OCI-LY3 (cell line): ENCODE measurements around the gene MYH10.

Experiments used
- H2AFZ ChIP-seq: fragments of 200-600, 300-600 bp; shearing (Covaris generic); 2 replicates; pipeline ENCODE4 v1.6.0; 2014; ENCODE audit warnings: antibody characterized with exemption, low read depth, low read length
- H3K27ac ChIP-seq: fragments of 200-600, 300-600 bp; sonication (generic); 2 replicates; pipeline ENCODE4 v1.5.1; 2014; ENCODE audit warnings: mild to moderate bottlenecking, low read length, moderate library complexity, mixed read lengths
- H3K27me3 ChIP-seq: fragments of 200-600, 300-600 bp; sonication (generic); 2 replicates; pipeline ENCODE4 v1.6.1; 2014; ENCODE audit warnings: low read depth, low read length, mixed read lengths
- H3K36me3 ChIP-seq: fragments of 200-600, 300-600 bp; sonication (generic); replicated peaks from 2 replicates; pipeline ENCODE3; 2014; ENCODE audit warnings: low read depth, low read length, mixed read lengths
- H3K4me1 ChIP-seq: fragments of 300-600, 200-600 bp; sonication (generic); 2 replicates; pipeline ENCODE4 v1.6.1; 2014; ENCODE audit warnings: low read length, mixed read lengths
- H3K4me2 ChIP-seq: fragments of 200-600, 300-600 bp; sonication (generic); 2 replicates; pipeline ENCODE4 v1.6.1; 2014; ENCODE audit warnings: low read length, mixed read lengths
- H3K4me3 ChIP-seq: fragments of 300-600, 200-600 bp; sonication (generic); 2 replicates; pipeline ENCODE4 v1.5.1; 2014; ENCODE audit warnings: antibody characterized with exemption, mild to moderate bottlenecking, low read length, moderate library complexity
- H3K79me2 ChIP-seq: fragments of 300-600, 200-600 bp; shearing (Covaris generic); 2 replicates; pipeline ENCODE4 v1.6.1; 2014; ENCODE audit warnings: mild to moderate bottlenecking, low read length, mixed read lengths
- H3K9ac ChIP-seq: fragments of 300-600, 200-600 bp; shearing (Covaris generic); 2 replicates; pipeline ENCODE4 v1.6.0; 2014; ENCODE audit warnings: mild to moderate bottlenecking, low read length, moderate library complexity
- H3K9me3 ChIP-seq: fragments of 200-600, 300-600 bp; shearing (Covaris generic); 2 replicates; pipeline ENCODE4 v1.6.1; 2014; ENCODE audit warnings: low read length, mixed read lengths; ENCODE audit not compliant: insufficient read depth
- H4K20me1 ChIP-seq: fragments of 200-600, 300-600 bp; sonication (generic); 2 replicates; pipeline ENCODE4 v1.6.1; 2016; ENCODE audit warnings: low read length, mixed read lengths; ENCODE audit not compliant: insufficient read depth
- CTCF ChIP-seq: fragments of 200-600, 300-600 bp; sonication (generic); IDR thresholded peaks from 2 replicates; pipeline ENCODE4 v1.5.1; 2014; ENCODE audit warnings: antibody characterized with exemption, low read length, low read depth
- EZH2phosphoT487 ChIP-seq: fragments of 200-600 bp; shearing (Covaris generic); IDR thresholded peaks from 2 replicates; pipeline ENCODE4 v1.6.1; 2018; ENCODE audit warnings: antibody characterized with exemption, mixed run types, low read depth

MYH10 gene

GRCh38 chr17:8465356-8465755, 165.2 kb downstream of the MYH10 start:
- H3K4me2 ChIP-seq = no peak overlapping the region
- H3K4me1 ChIP-seq = no peaks in the 10 kb centered on the region
- no peaks in the 10 kb centered on the region for H3K9me3 ChIP-seq
- no peak overlapping the region for H3K9ac ChIP-seq
- H4K20me1 ChIP-seq = no peaks in the 10 kb centered on the region
- no peaks in the 10 kb centered on the region for H3K79me2 ChIP-seq
- peaks cover 14% of the 10 kb centered on the region for H3K36me3 ChIP-seq
- no peak overlapping the region for H2AFZ ChIP-seq
- no peaks in the 10 kb centered on the region for H3K27me3 ChIP-seq
- H3K4me3 ChIP-seq = no peak overlapping the region
- TF ChIP-seq EZH2phosphoT487 = no peak
- no peak for TF ChIP-seq CTCF
- no peak overlapping the region for H3K27ac ChIP-seq

- Histone ChIP-seq H3K4me1 (no peaks in the 10 kb centered on the region), H2AFZ (no peak overlapping the region), H3K27ac (no peak overlapping the region), H3K36me3 (peaks cover 18% of the 10 kb centered on the region), H3K9ac (no peak overlapping the region), H3K9me3 (no peaks in the 10 kb centered on the region), H4K20me1 (no peaks in the 10 kb centered on the region), H3K4me3 (no peak overlapping the region), H3K79me2 (no peaks in the 10 kb centered on the region), H3K4me2 (no peak overlapping the region), H3K27me3 (no peaks in the 10 kb centered on the region)
- TF ChIP-seq EZH2phosphoT487 (no peak), CTCF (no peak)
Measured at GRCh38 chr17:8464941-8465340, 165.6 kb downstream of the MYH10 start.

- no peaks in the 10 kb centered on the region for H3K27me3 ChIP-seq
- no peak overlapping the region for H2AFZ ChIP-seq
- TF ChIP-seq EZH2phosphoT487 (no peak), CTCF (no peak)
- H3K9ac ChIP-seq = no peak overlapping the region
- H3K4me1 ChIP-seq = no peaks in the 10 kb centered on the region
- H4K20me1 ChIP-seq = no peaks in the 10 kb centered on the region
- no peak overlapping the region for H3K4me3 ChIP-seq
- peaks cover 19% of the 10 kb centered on the region for H3K36me3 ChIP-seq
- H3K27ac ChIP-seq = no peak overlapping the region
- H3K4me2 ChIP-seq = no peak overlapping the region
- H3K9me3 ChIP-seq = no peaks in the 10 kb centered on the region
- no peaks in the 10 kb centered on the region for H3K79me2 ChIP-seq
Measured at GRCh38 chr17:8463099-8463498, 167.4 kb downstream of the MYH10 start.

GRCh38 chr17:8462564-8462963, 168.0 kb downstream of the MYH10 start:
- no peak for TF ChIP-seq EZH2phosphoT487
- no peak for TF ChIP-seq CTCF
- H4K20me1 ChIP-seq = no peaks in the 10 kb centered on the region

More at GRCh38 chr17:8462564-8462963, 168.0 kb downstream of the MYH10 start:
- H3K27ac ChIP-seq = no peak overlapping the region
- no peaks in the 10 kb centered on the region for H3K9me3 ChIP-seq
- H3K27me3 ChIP-seq = no peaks in the 10 kb centered on the region
- no peak overlapping the region for H3K4me2 ChIP-seq
- no peaks in the 10 kb centered on the region for H3K4me1 ChIP-seq
- H3K4me3 ChIP-seq = no peak overlapping the region
- H3K9ac ChIP-seq = no peak overlapping the region
- H2AFZ ChIP-seq = no peak overlapping the region
- H3K79me2 ChIP-seq = no peaks in the 10 kb centered on the region
- H3K36me3 ChIP-seq = peaks cover 16% of the 10 kb centered on the region
